ENCODE results near the gene LGR6. TPM values are rescaled to one million over a fixed set of nuclear protein-coding genes. Genes with fewer than 3 reads are reported as not detected.

LGR6 gene
- total RNA-seq, 1 experiment from 2014 or later: 0.08 TPM

DNA sequence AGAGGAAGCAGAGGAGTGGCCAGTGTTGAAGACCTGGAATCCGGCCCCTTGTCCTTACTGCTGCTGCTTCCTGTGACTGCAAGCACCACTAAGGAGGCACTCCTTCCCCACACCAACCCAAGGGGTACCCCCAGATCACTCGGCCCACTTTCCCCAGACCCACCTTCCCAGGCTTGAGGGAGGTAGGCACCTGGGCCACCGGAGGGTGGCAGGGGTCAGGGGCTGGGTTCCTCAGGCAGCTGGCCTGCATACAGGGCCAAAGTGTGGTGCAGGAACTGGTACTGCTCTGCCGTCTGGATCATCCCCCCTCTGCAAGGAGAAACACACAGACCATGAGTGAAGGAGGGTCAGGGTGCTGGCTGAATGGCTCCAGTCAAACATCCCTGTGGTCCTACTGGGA, 45.2 kb upstream of the LGR6 start:
- CTCF ChIA-PET: no interaction called here
- POLR2A ChIA-PET: no interaction called here

DNA sequence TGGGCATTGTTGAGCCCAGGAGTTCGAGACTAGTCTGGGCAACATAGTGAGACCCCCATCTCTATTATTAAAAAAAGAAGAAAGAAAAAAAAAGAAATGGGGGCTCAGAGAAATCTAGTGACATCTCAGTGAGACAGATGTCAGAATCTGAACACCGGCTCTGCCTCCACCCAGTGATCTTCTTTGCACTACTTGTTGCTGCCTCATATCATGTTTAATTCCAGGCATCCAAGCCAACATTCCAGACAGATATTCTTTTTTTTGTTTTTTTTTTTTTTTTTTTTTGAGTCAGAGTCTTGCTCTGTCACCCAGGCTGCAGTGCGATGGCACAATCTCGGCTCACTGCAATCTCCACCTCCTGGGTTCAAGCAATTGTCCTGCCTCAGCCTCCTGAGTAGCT, 44.0 kb upstream of the LGR6 start:
- TF ChIP-seq POLR2AphosphoS5 (IDR thresholded peaks at IDR 0.05; ENCODE audit: low read depth, low read length) (no peak), TCF7L2 (IDR thresholded peaks at IDR 0.05; ENCODE audit: low read depth, low read length) (no peak), SIN3A (IDR thresholded peaks at IDR 0.05; ENCODE audit: borderline replicate concordance, insufficient read depth, low read depth, low read length) (no peak)
- TF ChIP-seq, protein P1, sequence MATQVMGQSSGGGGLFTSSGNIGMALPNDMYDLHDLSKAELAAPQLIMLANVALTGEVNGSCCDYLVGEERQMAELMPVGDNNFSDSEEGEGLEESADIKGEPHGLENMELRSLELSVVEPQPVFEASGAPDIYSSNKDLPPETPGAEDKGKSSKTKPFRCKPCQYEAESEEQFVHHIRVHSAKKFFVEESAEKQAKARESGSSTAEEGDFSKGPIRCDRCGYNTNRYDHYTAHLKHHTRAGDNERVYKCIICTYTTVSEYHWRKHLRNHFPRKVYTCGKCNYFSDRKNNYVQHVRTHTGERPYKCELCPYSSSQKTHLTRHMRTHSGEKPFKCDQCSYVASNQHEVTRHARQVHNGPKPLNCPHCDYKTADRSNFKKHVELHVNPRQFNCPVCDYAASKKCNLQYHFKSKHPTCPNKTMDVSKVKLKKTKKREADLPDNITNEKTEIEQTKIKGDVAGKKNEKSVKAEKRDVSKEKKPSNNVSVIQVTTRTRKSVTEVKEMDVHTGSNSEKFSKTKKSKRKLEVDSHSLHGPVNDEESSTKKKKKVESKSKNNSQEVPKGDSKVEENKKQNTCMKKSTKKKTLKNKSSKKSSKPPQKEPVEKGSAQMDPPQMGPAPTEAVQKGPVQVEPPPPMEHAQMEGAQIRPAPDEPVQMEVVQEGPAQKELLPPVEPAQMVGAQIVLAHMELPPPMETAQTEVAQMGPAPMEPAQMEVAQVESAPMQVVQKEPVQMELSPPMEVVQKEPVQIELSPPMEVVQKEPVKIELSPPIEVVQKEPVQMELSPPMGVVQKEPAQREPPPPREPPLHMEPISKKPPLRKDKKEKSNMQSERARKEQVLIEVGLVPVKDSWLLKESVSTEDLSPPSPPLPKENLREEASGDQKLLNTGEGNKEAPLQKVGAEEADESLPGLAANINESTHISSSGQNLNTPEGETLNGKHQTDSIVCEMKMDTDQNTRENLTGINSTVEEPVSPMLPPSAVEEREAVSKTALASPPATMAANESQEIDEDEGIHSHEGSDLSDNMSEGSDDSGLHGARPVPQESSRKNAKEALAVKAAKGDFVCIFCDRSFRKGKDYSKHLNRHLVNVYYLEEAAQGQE (IDR thresholded peaks at IDR 0.05; ENCODE audit: insufficient read depth in 1 of 2, low read depth in 2 of 2, low read length in 1 of 2): no peak
- TF ChIP-seq, protein P2, sequence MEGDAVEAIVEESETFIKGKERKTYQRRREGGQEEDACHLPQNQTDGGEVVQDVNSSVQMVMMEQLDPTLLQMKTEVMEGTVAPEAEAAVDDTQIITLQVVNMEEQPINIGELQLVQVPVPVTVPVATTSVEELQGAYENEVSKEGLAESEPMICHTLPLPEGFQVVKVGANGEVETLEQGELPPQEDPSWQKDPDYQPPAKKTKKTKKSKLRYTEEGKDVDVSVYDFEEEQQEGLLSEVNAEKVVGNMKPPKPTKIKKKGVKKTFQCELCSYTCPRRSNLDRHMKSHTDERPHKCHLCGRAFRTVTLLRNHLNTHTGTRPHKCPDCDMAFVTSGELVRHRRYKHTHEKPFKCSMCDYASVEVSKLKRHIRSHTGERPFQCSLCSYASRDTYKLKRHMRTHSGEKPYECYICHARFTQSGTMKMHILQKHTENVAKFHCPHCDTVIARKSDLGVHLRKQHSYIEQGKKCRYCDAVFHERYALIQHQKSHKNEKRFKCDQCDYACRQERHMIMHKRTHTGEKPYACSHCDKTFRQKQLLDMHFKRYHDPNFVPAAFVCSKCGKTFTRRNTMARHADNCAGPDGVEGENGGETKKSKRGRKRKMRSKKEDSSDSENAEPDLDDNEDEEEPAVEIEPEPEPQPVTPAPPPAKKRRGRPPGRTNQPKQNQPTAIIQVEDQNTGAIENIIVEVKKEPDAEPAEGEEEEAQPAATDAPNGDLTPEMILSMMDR (IDR thresholded peaks at IDR 0.05): no peak
- Histone ChIP-seq H3K27ac (ENCODE audit: low read length) (no peak overlapping the region), H3K4me3 (ENCODE audit: low read depth in 2 of 2, low read length in 2 of 2) (no peak overlapping the region), H3K4me1 (ENCODE audit: control insufficient read depth, insufficient read depth, low read length) (peaks cover 5% of the 10 kb centered on the region), H3K9me3 (ENCODE audit: control insufficient read depth, insufficient read depth, low read depth, low read length) (no peaks in the 10 kb centered on the region), H3K27me3 (ENCODE audit: control insufficient read depth, insufficient read depth, low read length) (no peaks in the 10 kb centered on the region), H3K36me3 (ENCODE audit: control insufficient read depth, insufficient read depth, low read length) (no peaks in the 10 kb centered on the region)
- in situ Hi-C loops (cut with HindIII; ENCODE audit: low pct_unique_long_range_greater_than_20kb, low sequenced_read_pairs) (no loop called here), intact Hi-C loops (cut with micrococcal nuclease; ENCODE audit: unreplicated experiment) (no loop called here)
- ChIA-PET CTCF (no interaction called here), POLR2A (no interaction called here)
- BruUV-seq (replicated peaks): no TSS peak
- DNase-seq (ENCODE audit: low read depth, low spot score): no peak
- ATAC-seq: no peak

More for the DNA sequence above, 45.2 kb upstream of the LGR6 start:
- no peaks in the 10 kb centered on the region for H3K9me3 ChIP-seq (ENCODE audit: control insufficient read depth, insufficient read depth, low read depth, low read length)
- no peak overlapping the region for H3K4me3 ChIP-seq (ENCODE audit: low read depth in 2 of 2, low read length in 2 of 2)
- DNase-seq (ENCODE audit: low read depth, low spot score) (no peak), ATAC-seq (no peak)
- no TSS peak for BruUV-seq (replicated peaks)
- intact Hi-C loops (cut with micrococcal nuclease; ENCODE audit: unreplicated experiment): no loop called here
- H3K36me3 ChIP-seq (ENCODE audit: control insufficient read depth, insufficient read depth, low read length): peaks cover 2% of the 10 kb centered on the region; the same call in 1 of the 2 replicates
- TF ChIP-seq, protein P2 (IDR thresholded peaks at IDR 0.05): no peak
- TF ChIP-seq SIN3A (IDR thresholded peaks at IDR 0.05; ENCODE audit: borderline replicate concordance, insufficient read depth, low read depth, low read length): no peak
- no peak for TF ChIP-seq TCF7L2 (IDR thresholded peaks at IDR 0.05; ENCODE audit: low read depth, low read length)
- TF ChIP-seq, protein P1 (IDR thresholded peaks at IDR 0.05; ENCODE audit: insufficient read depth in 1 of 2, low read depth in 2 of 2, low read length in 1 of 2): no peak
- no peak for TF ChIP-seq POLR2AphosphoS5 (IDR thresholded peaks at IDR 0.05; ENCODE audit: low read depth, low read length)
- in situ Hi-C loops (cut with HindIII; ENCODE audit: low pct_unique_long_range_greater_than_20kb, low sequenced_read_pairs): no loop called here
- H3K27me3 ChIP-seq (ENCODE audit: control insufficient read depth, insufficient read depth, low read length): no peaks in the 10 kb centered on the region
- no peak overlapping the region for H3K27ac ChIP-seq (ENCODE audit: low read length)
- H3K4me1 ChIP-seq (ENCODE audit: control insufficient read depth, insufficient read depth, low read length): peaks cover 5% of the 10 kb centered on the region

Data from Panc1 (cell line).